ENCODE results near the gene BNIP3.

GRCh38 chr10:132002004-132002403, 20.3 kb upstream of the BNIP3 start:
- TF ChIP-seq GATA2 (IDR thresholded peaks at IDR 0.05; ENCODE audit: low read depth, low read length) (no peak), GATA3 (IDR thresholded peaks at IDR 0.05; ENCODE audit: low read depth, low read length) (no peak)

Measured in SH-SY5Y (cell line).